NCI-H1105 (cell line): ENCODE data around the gene COPS6.
"Not testable (repeated sequence)": the region's sequence is repeated elsewhere in the genome, so short reads cannot be mapped to it uniquely, and the experiment has no call there.

ENCODE experiments used
- DNase-seq: peaks from one replicate; lab custom pipeline; 2025; lab: John Stamatoyannopoulos, UW

Gene COPS6

GRCh38 chr7:100127866-100128636, 39.3 kb downstream of the COPS6 start:
- no peak for DNase-seq

GRCh38 chr7:100128637-100128963, 39.8 kb downstream of the COPS6 start:
- DNase-seq, result no peak

- not testable (repeated sequence) for DNase-seq
Observed at GRCh38 chr7:100130220-100130607, 41.4 kb downstream of the COPS6 start.

GRCh38 chr7:100130608-100131453, 42.1 kb downstream of the COPS6 start:
- peak; percentile 70 for DNase-seq

- DNase-seq, result no peak
Observed at GRCh38 chr7:100132126-100132525, 43.4 kb downstream of the COPS6 start.

- no peak for DNase-seq
Observed at GRCh38 chr7:100132697-100133151, 44.0 kb downstream of the COPS6 start.

- no peak for DNase-seq
Observed at GRCh38 chr7:100137851-100138760, 49.3 kb downstream of the COPS6 start.

- no peak for DNase-seq
Observed at GRCh38 chr7:100141555-100141949, 52.8 kb downstream of the COPS6 start.
